ENCODE measurements around the gene FGB.

DNA sequence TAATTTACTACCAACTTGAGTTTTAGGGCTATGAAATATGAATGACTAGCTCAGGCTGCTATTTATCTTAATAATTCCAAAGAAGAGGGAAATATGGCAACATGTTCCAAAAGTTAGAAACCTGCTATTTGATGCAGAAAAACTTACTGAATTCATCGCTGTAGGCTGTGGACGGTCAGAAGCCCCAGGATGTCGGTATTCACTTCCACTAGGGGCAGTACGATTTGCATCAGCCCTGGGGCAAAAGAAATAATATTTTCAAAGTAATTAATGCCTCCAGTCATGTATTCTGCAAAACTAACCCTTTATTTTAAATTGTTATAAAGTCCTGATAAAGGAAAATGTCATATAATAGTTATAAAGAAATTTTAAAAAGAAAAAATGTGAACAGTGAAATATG is 17.1 kb upstream of the FGB start:
- TF ChIP-seq POLR2A (IDR thresholded peaks at IDR 0.05; ENCODE audit: low read length) = no peak
- TF ChIP-seq GATA1 (IDR thresholded peaks at IDR 0.05; ENCODE audit: low read depth, low read length) = no peak

Data from erythroblast (primary cell).